NCI-H2029 treated with DMSO at 0.1 percent for 48 hours (cell line): ENCODE measurements around the gene PIAS1.

Experiments used
- DNase-seq: peaks from one replicate; lab custom pipeline; 2025; lab: John Stamatoyannopoulos, UW

PIAS1 gene

DNA sequence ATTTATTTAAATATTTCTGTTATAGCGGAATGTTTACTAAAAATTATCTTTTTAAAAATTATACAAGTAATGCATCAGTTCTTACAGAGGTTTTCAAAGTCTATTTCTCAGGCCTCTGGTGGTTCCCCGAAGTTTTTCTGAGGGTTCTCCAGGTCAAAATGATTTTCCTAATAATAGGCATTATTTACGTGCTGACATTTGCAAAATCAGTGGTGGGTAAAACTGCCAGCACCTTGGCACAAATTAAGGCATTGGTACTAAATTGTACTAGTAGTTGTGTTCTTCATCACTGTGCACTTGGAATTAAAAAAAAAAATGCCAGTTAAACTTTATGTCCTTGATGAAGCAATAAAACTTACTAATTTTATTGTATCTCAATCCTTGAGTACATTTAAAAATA lies 9.5 kb downstream of the PIAS1 start:
- no peak for DNase-seq

DNA sequence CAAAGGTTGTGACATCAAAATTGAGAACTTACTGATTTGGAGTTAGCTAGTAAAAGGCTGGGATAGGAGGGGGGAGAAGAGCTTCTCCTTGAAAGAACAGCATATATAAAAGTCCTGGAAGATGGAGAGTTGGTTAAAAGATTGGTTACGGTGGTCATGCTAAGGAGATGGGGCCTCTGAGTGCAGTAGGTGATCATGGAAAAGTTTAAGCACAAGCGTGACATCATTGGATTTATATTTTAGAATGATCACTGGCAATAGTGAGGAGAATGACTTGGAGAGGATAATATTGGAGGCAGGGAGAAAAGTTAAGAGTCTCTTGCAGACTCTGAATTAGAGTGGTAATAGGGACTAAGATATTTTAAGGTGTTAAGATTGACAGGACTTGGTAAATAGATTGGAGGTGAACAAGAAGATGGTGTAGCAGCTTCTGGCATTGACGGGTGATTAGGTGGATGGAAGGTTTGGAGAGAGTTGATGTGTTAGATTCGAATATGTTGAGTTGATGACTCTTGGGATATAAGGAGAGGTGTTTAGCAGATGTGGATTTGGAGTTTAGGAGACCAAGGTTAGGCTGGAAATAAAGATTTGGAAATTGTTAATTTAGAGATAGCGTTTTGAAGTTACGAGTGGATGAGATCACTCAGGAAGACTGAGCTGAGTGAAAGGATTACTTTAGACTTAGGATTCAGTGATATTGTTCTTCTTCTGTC lies 19.6 kb downstream of the PIAS1 start:
- no peak for DNase-seq

- no peak for DNase-seq
Measured at GRCh38 chr15:68075764-68076385, 21.8 kb downstream of the PIAS1 start.

DNA sequence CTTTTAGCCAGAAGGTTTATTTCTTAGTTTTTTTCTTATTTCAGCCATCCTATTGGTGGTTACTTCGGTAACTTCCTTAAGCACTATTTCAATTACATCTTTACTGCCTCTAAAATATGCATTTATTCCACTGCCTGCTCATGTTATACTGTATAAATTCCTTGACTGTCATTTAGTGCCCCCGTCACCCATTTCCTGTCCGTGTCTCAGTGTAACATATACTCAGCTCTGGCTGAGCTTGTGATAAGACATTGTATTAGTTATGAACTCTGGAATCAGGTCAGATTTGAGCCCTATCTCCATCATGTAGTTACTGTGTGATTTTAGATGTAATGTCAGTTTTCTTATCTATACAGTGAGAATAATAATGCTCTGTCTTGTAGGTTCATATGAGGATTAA lies 24.2 kb downstream of the PIAS1 start:
- no peak for DNase-seq

GRCh38 chr15:68080334-68080733 lies 26.2 kb downstream of the PIAS1 start:
- DNase-seq, result no peak

DNA sequence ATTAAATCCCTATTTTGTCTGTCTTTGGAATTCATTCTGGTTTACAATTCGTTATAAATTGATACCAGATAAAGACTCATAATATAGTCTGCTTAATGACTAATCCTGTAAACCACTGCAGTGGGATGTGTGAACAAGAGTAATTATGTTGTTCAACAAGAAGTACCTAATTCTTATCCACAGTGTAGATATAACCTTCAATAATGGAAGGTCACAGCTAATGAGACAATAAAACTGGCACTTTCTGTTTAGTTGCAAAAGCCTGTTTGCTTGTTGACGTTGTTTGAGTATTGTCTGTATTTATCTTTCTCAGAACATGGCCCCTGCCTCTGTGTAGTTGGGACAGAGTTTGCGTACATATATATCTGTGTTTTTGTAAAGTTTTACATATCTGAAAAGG lies 26.7 kb downstream of the PIAS1 start:
- DNase-seq, result no peak

DNA sequence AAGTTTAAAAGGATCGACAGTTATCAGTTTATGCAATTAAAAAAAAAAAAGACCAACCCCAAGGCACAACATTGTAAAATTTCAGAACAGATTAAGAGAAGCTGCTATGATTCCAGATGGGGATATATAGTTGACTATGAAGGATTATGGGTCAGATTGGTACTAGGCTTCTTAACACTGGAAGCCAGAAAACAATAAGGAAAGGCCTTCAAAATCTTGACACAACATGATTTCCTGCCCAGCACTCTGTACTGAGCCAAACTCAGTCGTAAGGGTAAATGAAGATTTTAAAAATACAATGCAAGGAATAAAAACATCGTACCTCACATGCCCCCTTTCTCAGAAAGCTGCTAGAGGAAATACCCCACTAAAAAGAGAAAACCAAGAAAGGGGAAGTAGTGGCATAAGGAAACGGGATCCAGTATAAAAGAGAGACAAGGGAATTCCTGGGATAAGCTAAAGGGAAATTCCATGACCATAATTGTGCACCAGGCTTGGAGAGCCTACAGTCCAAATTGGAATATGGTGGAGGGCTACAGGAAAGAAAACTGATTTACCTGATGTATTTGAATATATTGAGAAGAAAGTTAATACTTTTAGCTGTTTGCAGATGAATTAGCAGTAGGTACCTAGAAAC lies 27.9 kb downstream of the PIAS1 start:
- no peak for DNase-seq

DNA sequence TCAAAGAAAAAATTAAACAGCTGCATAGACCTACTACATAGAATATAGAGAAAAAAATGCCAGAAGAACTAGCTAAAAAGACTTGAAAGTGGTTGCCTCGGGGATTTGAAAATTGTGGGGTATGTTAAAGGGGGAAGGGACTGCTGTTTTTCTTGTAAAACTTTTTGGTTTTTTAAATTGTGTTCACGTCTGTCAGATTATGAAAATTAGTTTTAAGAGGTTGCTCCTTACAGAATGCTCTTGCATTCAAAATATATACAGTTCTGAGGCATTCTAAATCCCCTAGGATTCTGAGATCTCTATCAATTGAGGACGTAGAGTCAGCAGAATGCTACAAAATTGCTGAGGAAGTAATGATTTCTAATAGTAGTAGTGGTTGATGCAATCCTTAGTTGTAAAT lies 28.6 kb downstream of the PIAS1 start:
- no peak for DNase-seq

- no peak for DNase-seq
Measured at GRCh38 chr15:68083463-68083862, 29.3 kb downstream of the PIAS1 start.

GRCh38 chr15:68085052-68085451 lies 30.9 kb downstream of the PIAS1 start:
- no peak for DNase-seq

DNA sequence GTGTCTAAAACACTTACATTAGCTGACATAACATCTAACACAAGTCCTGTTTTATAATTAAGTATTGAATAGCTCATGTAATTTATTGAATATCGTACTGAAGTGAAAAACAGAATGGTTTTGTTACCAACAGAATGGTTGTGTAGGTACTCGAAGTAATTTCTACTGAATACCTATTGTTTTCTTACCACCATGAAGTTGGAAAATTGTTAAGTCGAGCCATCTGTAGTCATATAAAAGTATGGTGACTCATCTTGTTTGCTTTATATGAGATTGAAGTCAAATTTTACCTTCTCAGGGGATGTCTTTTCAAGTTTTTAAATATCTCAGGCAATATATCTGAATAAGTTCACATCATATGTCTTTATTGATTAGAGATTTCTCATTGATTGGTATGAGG lies 37.6 kb downstream of the PIAS1 start:
- DNase-seq, result no peak

- DNase-seq, result no peak
Measured at GRCh38 chr15:68096099-68096498, 42.0 kb downstream of the PIAS1 start.

DNA sequence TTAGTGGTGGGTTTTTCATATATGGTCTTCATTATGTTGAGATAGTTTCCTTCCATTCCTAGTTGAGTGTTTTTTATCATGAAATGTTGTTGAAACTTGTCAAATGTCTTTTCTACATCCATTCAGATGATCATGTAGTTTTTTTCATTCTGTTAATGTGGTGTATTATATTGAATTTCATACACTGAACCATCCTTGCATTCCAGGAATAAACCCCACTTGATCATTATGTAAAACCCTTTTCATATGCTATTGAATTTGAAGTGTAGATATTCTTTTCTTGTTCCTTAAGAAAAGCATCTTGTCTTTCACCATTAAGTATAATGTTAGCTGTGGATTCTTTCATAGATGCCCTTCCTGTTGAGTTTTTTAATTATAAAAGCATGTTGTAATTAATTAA lies 42.9 kb downstream of the PIAS1 start:
- DNase-seq, result no peak

DNA sequence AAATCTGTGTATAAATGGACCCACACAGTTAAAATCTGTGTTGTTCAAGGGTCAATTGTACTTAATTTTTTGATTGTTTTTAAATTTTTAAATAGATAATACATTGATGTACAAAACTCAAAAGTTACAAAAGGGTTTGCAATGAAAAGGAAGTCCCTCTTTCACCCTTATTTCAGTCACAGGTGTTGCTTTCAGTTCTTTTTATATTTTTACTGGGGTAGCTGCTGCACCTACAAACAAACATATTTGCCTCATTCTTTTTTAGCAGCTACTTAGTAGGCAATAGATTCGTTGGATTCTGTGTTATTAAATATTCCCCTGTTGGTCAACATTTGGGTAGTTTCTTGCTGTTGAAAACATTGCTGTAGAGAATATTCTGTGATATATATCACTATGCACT lies 44.4 kb downstream of the PIAS1 start:
- no peak for DNase-seq

GRCh38 chr15:68100194-68100593 lies 46.1 kb downstream of the PIAS1 start:
- DNase-seq, result no peak

DNA sequence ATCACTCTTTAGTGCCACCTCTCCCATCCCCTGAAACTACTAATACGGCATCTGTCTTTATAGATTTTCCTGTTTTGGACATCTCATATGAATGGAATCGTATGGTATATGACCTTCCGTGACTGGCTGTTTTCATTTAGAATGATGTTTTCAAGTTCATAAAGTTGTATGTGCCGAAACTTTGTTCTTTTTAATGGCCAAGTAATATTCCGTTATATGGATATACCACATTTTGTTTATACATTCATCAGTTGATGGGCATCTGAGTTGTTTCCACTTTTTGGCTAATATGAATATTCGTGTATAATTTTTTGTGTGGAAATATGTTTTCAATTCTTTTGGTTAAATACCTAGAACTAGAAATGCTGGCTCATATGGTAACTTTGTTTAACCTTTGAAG lies 49.5 kb downstream of the PIAS1 start:
- no peak for DNase-seq

- no peak for DNase-seq
Measured at GRCh38 chr15:68106656-68107055, 52.5 kb downstream of the PIAS1 start.

DNA sequence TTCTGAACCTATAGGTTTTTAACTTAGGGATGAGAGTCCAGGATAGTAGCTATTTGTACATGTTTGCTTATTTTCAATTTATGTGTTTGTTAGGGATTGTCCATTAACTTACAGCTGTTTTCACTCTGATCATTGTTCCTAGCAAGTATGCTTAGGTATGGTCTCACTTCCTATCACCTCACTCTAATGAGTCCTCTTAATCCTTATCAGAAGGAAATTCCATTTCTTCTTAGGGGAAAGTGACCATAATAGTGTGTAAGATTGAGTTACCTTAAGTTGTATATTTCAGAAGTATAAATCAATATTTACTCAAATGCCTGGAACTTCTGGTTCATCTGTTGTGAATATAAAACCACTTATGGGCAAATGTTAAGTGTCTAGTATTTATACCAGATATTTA lies 53.0 kb downstream of the PIAS1 start:
- DNase-seq, result no peak

DNA sequence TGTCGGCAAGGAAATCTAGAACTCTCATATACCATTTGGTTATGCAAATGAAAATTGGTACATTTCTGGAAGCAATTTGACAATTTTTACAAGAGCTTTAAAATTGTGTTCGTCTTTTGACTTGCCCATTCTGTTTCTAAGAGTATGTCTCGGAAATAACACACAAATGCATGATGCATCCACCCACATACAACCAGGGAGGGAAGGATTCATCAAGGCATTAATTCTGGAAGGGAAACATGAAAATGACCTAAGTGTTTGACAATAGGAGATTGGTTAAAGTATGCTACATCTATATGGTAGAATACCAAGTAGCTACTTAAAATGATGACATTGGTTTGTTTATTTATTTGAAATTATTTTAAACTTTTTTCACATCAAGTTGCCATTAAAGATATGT lies 58.6 kb downstream of the PIAS1 start:
- no peak for DNase-seq

DNA sequence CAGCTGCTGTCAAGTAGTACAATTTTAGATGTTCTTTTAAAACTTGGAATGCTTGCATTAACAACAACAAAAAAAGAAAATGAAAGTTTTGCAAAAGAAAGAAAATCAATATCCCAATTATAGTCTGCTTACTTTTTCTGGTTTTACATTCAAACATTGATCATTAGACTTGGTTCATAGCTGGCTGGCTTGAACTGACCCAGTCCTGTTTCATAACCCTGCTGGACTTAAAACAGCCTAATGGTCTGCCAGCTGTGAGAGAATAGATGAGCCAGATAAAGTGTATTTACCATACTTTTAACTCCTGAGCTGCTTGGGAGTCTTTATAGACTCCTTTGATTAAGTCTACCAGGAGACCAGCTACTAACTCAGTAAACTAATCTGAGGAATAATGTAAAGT lies 59.2 kb downstream of the PIAS1 start:
- no peak for DNase-seq

DNA sequence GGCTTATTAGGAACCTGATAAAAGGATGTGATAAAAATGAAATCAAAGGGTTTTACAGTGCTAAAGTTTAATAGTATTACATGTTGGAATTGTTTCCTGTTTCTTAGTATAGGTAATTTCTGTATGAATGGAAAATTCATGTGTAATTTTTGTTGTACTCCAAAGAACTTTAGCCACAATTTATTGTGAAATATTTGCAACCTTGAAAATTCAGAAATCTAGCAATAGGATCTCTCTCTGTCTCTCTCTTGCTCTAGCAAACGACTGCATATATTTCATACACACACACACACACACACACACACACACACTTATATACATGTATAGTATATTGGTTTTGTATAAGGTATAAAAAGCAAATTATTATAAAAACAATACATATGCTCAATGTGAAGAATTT lies 59.6 kb downstream of the PIAS1 start:
- DNase-seq, result no peak

DNA sequence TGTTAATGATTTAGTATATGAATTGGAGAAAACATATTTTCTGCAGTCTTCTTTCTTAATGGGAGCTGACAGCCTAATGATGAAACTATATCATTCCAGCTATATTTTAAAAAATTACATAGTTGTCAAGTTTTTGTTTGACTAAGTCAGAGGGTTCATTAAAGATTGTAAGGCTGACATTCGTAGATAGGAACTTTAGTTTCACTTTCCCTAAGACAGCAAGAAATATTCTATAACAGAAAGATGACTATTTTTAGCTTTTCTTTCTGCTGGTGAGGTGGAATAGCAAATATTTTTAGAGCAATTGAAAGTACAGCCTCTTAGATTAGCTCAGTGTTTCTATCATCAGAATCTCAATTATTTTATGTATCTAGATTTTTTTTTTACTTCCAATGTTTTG lies 60.2 kb downstream of the PIAS1 start:
- DNase-seq, result no peak

DNA sequence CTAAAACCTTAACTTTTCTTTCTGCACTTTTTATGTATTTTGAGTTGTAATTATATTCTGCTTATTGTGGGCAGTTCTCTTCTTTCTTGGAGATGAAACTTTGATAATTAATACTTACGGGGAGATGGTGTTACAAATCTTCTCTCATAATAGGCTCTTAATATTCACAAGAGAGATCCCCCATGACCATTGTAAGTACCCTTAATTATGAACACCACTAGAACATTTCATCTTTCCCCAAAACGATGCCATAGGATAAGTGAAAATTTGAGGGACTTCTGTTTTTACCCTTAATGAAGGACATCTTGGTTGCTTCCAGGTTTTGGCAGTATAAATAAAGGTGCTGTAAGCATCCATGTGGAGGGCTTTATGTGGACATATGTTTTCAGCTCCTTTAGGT lies 60.7 kb downstream of the PIAS1 start:
- no peak for DNase-seq

GRCh38 chr15:68124700-68125099 lies 70.6 kb downstream of the PIAS1 start:
- DNase-seq, result no peak
